ENCODE measurements around the gene PDILT. TPM values are rescaled to one million over a fixed set of nuclear protein-coding genes. Genes with fewer than 3 reads are reported as not detected.

PDILT gene
- total and polyA plus RNA-seq, 11 donors = not detected

- Histone ChIP-seq H3K36me3 (no peaks in the 10 kb centered on the region), H3K4me3 (no peak overlapping the region), H3K27ac (no peak overlapping the region), H3K4me1 (peaks cover 0 to 10% (median 6%) of the 10 kb centered on the region in 12 donors), H3K9me3 (no peaks in the 10 kb centered on the region), H3K27me3 (no peaks in the 10 kb centered on the region)
- no peak for ATAC-seq
- no peak for DNase-seq
- TF ChIP-seq POLR2A (IDR thresholded peaks at IDR 0.05) (no peak), CTCF (IDR thresholded peaks at IDR 0.05) (no peak)
- intact Hi-C loops (cut with DNase I) = no loop called here
- whole genome bisulfite sequencing, 4 donors = 75 to 92% (median 91%) methylated on average over 3 of the region's 3 CpGs
Measured at GRCh38 chr16:20398603-20399002, 5.9 kb downstream of the PDILT start.

GRCh38 chr16:20397468-20398074, 7.0 kb downstream of the PDILT start:
- H3K4me3 ChIP-seq = no peak overlapping the region
- no peak overlapping the region for H3K27ac ChIP-seq
- 82 to 92% (median 87%) methylated on average over 7 of the region's 7 CpGs for WGBS, 4 donors
- H3K9me3 ChIP-seq = no peaks in the 10 kb centered on the region
- H3K27me3 ChIP-seq = no peaks in the 10 kb centered on the region
- no peaks in the 10 kb centered on the region for H3K36me3 ChIP-seq
- no peak for TF ChIP-seq CTCF (IDR thresholded peaks at IDR 0.05)
- no peak for TF ChIP-seq POLR2A (IDR thresholded peaks at IDR 0.05)
- ATAC-seq = peak in 1 of 4 donors; percentile 13
- peaks cover 0 to 12% (median 7%) of the 10 kb centered on the region in 12 donors for H3K4me1 ChIP-seq
- no peak for DNase-seq
- intact Hi-C loops (cut with DNase I) = no loop called here

DNA sequence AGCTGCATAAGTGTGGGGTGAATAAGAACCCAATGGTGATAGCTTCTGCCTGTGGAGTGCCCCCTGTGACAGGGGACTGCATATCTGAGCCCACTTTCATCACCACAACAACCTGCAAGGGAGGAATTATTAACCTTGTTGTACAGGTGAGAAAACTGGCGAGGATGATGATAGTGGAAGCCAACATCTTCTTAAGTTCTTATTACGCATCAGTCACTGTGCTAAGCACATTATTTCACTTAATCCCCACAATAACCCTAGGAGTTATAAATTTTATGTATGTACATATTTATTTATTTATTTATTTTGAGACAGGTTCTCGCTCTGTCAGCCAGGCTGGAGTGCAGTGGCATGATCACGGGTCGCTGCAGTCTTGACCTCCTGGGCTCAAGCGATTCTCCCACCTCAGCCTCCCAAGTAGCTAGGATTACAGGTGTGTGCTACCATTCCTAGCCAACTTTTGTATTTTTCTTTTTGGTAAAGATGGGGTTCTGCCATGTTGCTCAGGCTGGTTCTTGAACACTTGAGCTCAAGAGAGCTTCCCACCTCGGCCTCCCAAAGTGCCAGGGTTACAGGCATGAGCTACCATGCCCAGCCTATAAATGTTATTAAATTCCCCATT, 7.6 kb downstream of the PDILT start:
- Histone ChIP-seq H3K9me3 (no peaks in the 10 kb centered on the region), H3K4me1 (peaks cover 0 to 12% (median 7%) of the 10 kb centered on the region in 12 donors), H3K27ac (no peak overlapping the region), H3K27me3 (no peaks in the 10 kb centered on the region), H3K36me3 (no peaks in the 10 kb centered on the region), H3K4me3 (no peak overlapping the region)
- DNase-seq = no peak
- intact Hi-C loops (cut with DNase I) = no loop called here
- WGBS, 4 donors = 95 to 98% (median 97%) methylated on average over 7 of the region's 7 CpGs
- ATAC-seq = no peak
- no peak for TF ChIP-seq CTCF (IDR thresholded peaks at IDR 0.05)
- no peak for TF ChIP-seq POLR2A (IDR thresholded peaks at IDR 0.05)

GRCh38 chr16:20395946-20396345, 8.6 kb downstream of the PDILT start:
- ATAC-seq (no peak), DNase-seq (no peak)
- peaks cover 0 to 12% (median 7%) of the 10 kb centered on the region in 12 donors for H3K4me1 ChIP-seq
- H3K27ac ChIP-seq = no peak overlapping the region
- no peaks in the 10 kb centered on the region for H3K9me3 ChIP-seq
- WGBS, 4 donors = 91 to 100% (median 97%) methylated on average over 2 of the region's 2 CpGs
- no peaks in the 10 kb centered on the region for H3K27me3 ChIP-seq
- H3K36me3 ChIP-seq = no peaks in the 10 kb centered on the region
- TF ChIP-seq CTCF (IDR thresholded peaks at IDR 0.05) (no peak), POLR2A (IDR thresholded peaks at IDR 0.05) (no peak)
- no peak overlapping the region for H3K4me3 ChIP-seq
- intact Hi-C loops (cut with DNase I) = no loop called here
